GM18951 (cell line): ENCODE results near the gene NIM1K.
"Not testable (repeated sequence)": the region's sequence is repeated elsewhere in the genome, so short reads cannot be mapped to it uniquely, and the experiment has no call there.

ENCODE experiments used
- POLR2A ChIP-seq: IDR thresholded peaks from 4 replicates; pipeline ENCODE4 v1.6.1; 2011; ENCODE audit warnings: mild to moderate bottlenecking; ENCODE audit not compliant: insufficient read length, insufficient read depth; ENCODE audit errors: extremely low read depth
- in situ Hi-C: fragments of 300-500 bp; cut with MboI; formaldehyde crosslinking; loops from one replicate; pipeline ENCODE4 v1.12.0; 2022; ENCODE audit warnings: low sequenced_read_pairs, mixed read lengths, inconsistent platforms; ENCODE audit not compliant: unreplicated experiment

NIM1K gene

GRCh38 chr5:43195670-43196265 lies 3.7 kb downstream of the NIM1K start:
- no peak for TF ChIP-seq POLR2A
- in situ Hi-C loops = no loop called here

GRCh38 chr5:43197535-43197934 lies 5.5 kb downstream of the NIM1K start:
- TF ChIP-seq POLR2A = no peak
- in situ Hi-C loops = no loop called here

GRCh38 chr5:43201442-43201841 lies 9.4 kb downstream of the NIM1K start:
- in situ Hi-C loops = not testable (repeated sequence)

- no peak for TF ChIP-seq POLR2A
- in situ Hi-C loops = no loop called here
Measured at GRCh38 chr5:43202380-43202779, 10.4 kb downstream of the NIM1K start.

- no peak for TF ChIP-seq POLR2A
- in situ Hi-C loops = no loop called here
Measured at GRCh38 chr5:43203373-43203772, 11.3 kb downstream of the NIM1K start.

GRCh38 chr5:43204958-43205357 lies 12.9 kb downstream of the NIM1K start:
- in situ Hi-C loops = no loop called here
- no peak for TF ChIP-seq POLR2A

GRCh38 chr5:43207601-43208000 lies 15.6 kb downstream of the NIM1K start:
- TF ChIP-seq POLR2A = no peak
- in situ Hi-C loops = no loop called here

GRCh38 chr5:43208658-43209057 lies 16.6 kb downstream of the NIM1K start:
- in situ Hi-C loops = no loop called here
- TF ChIP-seq POLR2A = no peak

GRCh38 chr5:43209060-43209459 lies 17.0 kb downstream of the NIM1K start:
- TF ChIP-seq POLR2A = no peak
- in situ Hi-C loops = no loop called here

GRCh38 chr5:43209833-43210232 lies 17.8 kb downstream of the NIM1K start:
- in situ Hi-C loops = no loop called here
- TF ChIP-seq POLR2A = no peak

GRCh38 chr5:43210570-43210969 lies 18.5 kb downstream of the NIM1K start:
- in situ Hi-C loops = no loop called here
- no peak for TF ChIP-seq POLR2A

GRCh38 chr5:43213951-43214350 lies 21.9 kb downstream of the NIM1K start:
- in situ Hi-C loops = no loop called here

GRCh38 chr5:43215073-43215631 lies 23.1 kb downstream of the NIM1K start:
- no peak for TF ChIP-seq POLR2A
- in situ Hi-C loops = no loop called here

More at GRCh38 chr5:43213951-43214350, 21.9 kb downstream of the NIM1K start:
- TF ChIP-seq POLR2A = no peak

GRCh38 chr5:43216941-43217340 lies 24.9 kb downstream of the NIM1K start:
- TF ChIP-seq POLR2A = no peak
- in situ Hi-C loops = no loop called here

GRCh38 chr5:43219120-43219519 lies 27.1 kb downstream of the NIM1K start:
- in situ Hi-C loops = no loop called here
- TF ChIP-seq POLR2A = no peak
